Smooth muscle cell (in vitro differentiated cells): ENCODE data around the gene TSC2. TPM values are rescaled to one million over a fixed set of nuclear protein-coding genes. Genes with fewer than 3 reads are reported as not detected.

Experiments used
- DNase-seq: peaks from one replicate; lab custom pipeline; 2025; ENCODE audit not compliant: unreplicated experiment; lab: John Stamatoyannopoulos, UW
- H2AFZ ChIP-seq: fragments of 200-600 bp; sonication (generic); 2 replicates; pipeline ENCODE4 v1.6.0; 2016; ENCODE audit warnings: antibody characterized with exemption, low read depth, mild to moderate bottlenecking
- H3F3A ChIP-seq: fragments of 200-600 bp; sonication (generic); 2 replicates; pipeline ENCODE4 v1.6.0; 2017; ENCODE audit warnings: antibody characterized with exemption, low read depth
- H3K27ac ChIP-seq: fragments of 200-600 bp; sonication (generic); 2 replicates; pipeline ENCODE4 v1.5.1; 2016; ENCODE audit warnings: low read depth, mild to moderate bottlenecking
- H3K27me3 ChIP-seq: fragments of 200-600 bp; sonication (generic); 2 replicates; pipeline ENCODE4 v1.6.1; 2016; ENCODE audit warnings: low read depth, mild to moderate bottlenecking
- H3K36me3 ChIP-seq: fragments of 200-600 bp; sonication (generic); 2 replicates; pipeline ENCODE4 v1.5.1; 2016; ENCODE audit warnings: low read depth
- H3K4me1 ChIP-seq: fragments of 200-600 bp; sonication (generic); 2 replicates; pipeline ENCODE4 v1.5.1; 2016; ENCODE audit warnings: low read depth
- H3K4me2 ChIP-seq: fragments of 200-600 bp; sonication (generic); 2 replicates; pipeline ENCODE4 v1.6.0; 2016; ENCODE audit warnings: mild to moderate bottlenecking
- H3K4me3 ChIP-seq: fragments of 200-600 bp; sonication (generic); 2 replicates; pipeline ENCODE4 v1.5.1; 2016; ENCODE audit warnings: mild to moderate bottlenecking
- H3K79me2 ChIP-seq: fragments of 200-600 bp; sonication (generic); 2 replicates; pipeline ENCODE4 v1.6.0; 2016; ENCODE audit warnings: low read depth, mild to moderate bottlenecking
- H3K9ac ChIP-seq: fragments of 200-600 bp; sonication (generic); 2 replicates; pipeline ENCODE4 v1.6.0; 2016; ENCODE audit warnings: low read depth
- H3K9me3 ChIP-seq: fragments of 200-600 bp; sonication (generic); replicated peaks from 2 replicates; pipeline ENCODE4 v1.5.1; 2016; ENCODE audit warnings: low read depth
- H4K20me1 ChIP-seq: fragments of 200-600 bp; sonication (generic); 2 replicates; pipeline ENCODE4 v1.6.0; 2016; ENCODE audit warnings: low read depth
- WGBS: methylation state at CpG from one replicate; pipeline ENCODE4 v1.1.7; 2016; ENCODE audit warnings: low lambda C conversion rate; 5-methylcytosine and 5-hydroxymethylcytosine counted together
- polyA plus RNA-seq: library from polyadenylated mRNA; unstranded; fragments of >200 nt; fragmentation: Nextera tagmentation; extraction: Ambion mirVana; gene quantifications from 2 replicates; pipeline ENCODE4 v1.2.1, GENCODE V29; 2016
- total RNA-seq: library from RNA; depleted of rRNA; stranded (reverse); fragments of >200 nt; gene quantifications from 2 replicates; pipeline ENCODE4 v1.2.3, GENCODE V29; 2014
- TF ChIP-seq, protein P1 (sequence below): fragments of 200-600 bp; sonication (generic); IDR thresholded peaks from 2 replicates; pipeline ENCODE4 v1.5.1; 2017; ENCODE audit warnings: borderline replicate concordance, mild to moderate bottlenecking, antibody characterized with exemption; ENCODE audit not compliant: insufficient read depth, poor library complexity, severe bottlenecking

The TSC2 gene
- total and polyA plus RNA-seq, 2 experiments from 2014 or later = 64.5 to 74.7 TPM

DNA sequence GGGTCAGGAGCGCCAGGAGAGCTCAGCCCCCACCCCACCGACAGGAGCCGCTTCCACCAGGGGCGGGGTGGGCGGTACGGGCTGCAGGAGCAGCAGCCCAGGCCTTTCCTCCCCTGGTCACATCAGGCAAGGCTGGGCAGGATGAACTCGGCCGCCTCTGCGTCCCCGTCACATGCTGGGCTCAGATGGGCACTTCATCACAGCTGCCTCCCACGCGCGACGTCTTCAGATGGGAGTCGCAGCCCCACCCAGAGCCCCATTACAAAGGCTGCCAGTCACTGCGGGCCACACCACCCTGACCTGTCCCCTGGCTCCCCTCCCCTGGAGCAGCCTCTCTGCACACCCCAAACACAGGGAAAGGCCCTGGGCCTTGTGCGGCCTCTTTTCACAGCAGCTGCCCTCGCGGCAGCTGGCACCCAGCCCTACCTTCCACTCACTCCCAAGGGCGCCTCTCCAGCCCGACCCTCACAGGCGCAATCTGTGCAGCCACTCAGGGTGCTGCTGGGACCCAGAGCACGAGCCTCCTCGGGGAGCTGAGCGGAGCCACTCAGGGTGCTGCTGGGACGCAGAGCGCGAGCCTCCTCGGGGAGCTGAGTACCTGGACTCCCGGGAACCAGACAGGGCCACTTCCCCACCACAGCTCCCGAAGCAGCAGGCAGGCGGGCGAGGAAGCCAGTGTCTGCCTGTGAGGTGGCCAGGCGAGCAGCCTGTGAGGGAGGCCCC is 42.8 kb upstream of the TSC2 start:
- Histone ChIP-seq H4K20me1 (peaks cover 87% of the 10 kb centered on the region), H3K27me3 (no peaks in the 10 kb centered on the region), H3K4me2 (no peak overlapping the region), H3K9ac (no peak overlapping the region), H3K27ac (no peak overlapping the region), H3K9me3 (no peaks in the 10 kb centered on the region), H3K79me2 (peaks cover 66% of the 10 kb centered on the region), H3F3A (no peaks in the 10 kb centered on the region), H3K4me1 (peaks cover 21% of the 10 kb centered on the region), H2AFZ (no peak overlapping the region), H3K36me3 (no peaks in the 10 kb centered on the region), H3K4me3 (no peak overlapping the region)
- WGBS = 91% methylated on average over 30 of the region's 34 CpGs
- DNase-seq = no peak
- TF ChIP-seq, protein P1, sequence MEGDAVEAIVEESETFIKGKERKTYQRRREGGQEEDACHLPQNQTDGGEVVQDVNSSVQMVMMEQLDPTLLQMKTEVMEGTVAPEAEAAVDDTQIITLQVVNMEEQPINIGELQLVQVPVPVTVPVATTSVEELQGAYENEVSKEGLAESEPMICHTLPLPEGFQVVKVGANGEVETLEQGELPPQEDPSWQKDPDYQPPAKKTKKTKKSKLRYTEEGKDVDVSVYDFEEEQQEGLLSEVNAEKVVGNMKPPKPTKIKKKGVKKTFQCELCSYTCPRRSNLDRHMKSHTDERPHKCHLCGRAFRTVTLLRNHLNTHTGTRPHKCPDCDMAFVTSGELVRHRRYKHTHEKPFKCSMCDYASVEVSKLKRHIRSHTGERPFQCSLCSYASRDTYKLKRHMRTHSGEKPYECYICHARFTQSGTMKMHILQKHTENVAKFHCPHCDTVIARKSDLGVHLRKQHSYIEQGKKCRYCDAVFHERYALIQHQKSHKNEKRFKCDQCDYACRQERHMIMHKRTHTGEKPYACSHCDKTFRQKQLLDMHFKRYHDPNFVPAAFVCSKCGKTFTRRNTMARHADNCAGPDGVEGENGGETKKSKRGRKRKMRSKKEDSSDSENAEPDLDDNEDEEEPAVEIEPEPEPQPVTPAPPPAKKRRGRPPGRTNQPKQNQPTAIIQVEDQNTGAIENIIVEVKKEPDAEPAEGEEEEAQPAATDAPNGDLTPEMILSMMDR = no peak

DNA sequence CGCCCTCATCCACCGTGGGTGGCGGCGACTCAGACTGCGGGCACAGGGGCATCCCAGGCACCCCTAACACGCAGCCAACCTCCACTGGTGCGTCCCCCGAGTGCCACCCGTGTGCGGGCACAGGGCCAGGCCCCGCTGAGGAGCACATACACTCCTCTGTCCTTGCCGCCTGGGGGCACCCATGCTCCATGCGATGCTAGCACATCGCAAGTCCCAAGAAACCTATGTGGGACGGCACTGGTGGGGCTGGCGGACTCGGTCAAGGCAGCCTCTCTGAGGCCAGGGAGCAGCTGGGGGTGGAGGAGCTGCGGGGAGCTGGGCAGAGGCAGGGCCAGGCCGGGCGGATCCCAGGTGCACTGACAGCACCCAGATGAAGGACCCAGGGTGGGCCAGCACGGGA is 42.1 kb upstream of the TSC2 start:
- H3K9ac ChIP-seq = no peak overlapping the region

DNA sequence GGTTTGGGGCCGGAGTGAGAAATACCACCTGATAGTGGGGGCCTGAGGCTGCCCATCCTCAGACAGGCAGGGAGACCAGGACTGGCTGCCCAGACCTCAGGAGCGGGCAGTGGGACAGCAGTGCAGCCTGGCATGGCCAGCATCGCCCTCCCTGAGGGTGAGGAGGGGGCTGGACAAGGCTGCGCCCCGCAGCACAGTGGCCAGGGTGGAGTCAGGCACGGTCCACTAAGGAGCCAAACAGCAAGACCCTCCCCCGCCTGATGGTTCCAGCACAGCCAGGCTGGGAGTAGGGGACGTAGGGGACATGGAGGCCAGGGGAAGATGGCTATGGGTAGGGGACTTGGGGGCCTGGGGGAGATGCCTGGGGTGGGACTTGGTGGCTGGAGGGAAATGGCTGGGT is 41.5 kb upstream of the TSC2 start:
- Histone ChIP-seq H3K4me3 (no peak overlapping the region), H3K4me1 (peaks cover 27% of the 10 kb centered on the region), H3K9ac (no peak overlapping the region), H3K4me2 (no peak overlapping the region), H3K79me2 (peaks cover 66% of the 10 kb centered on the region), H2AFZ (no peak overlapping the region), H4K20me1 (peaks cover 76% of the 10 kb centered on the region), H3K9me3 (no peaks in the 10 kb centered on the region), H3K27ac (no peak overlapping the region), H3K27me3 (no peaks in the 10 kb centered on the region), H3K36me3 (no peaks in the 10 kb centered on the region), H3F3A (no peaks in the 10 kb centered on the region)
- TF ChIP-seq, protein P1 = no peak
- no peak for DNase-seq
- WGBS = 98% methylated on average over 7 of the region's 8 CpGs

More for the DNA sequence above, 42.1 kb upstream of the TSC2 start:
- Histone ChIP-seq H3K27ac (no peak overlapping the region), H3K36me3 (no peaks in the 10 kb centered on the region), H3K27me3 (no peaks in the 10 kb centered on the region), H3F3A (no peaks in the 10 kb centered on the region), H3K4me2 (no peak overlapping the region), H3K9me3 (no peaks in the 10 kb centered on the region), H4K20me1 (peaks cover 81% of the 10 kb centered on the region), H3K79me2 (peaks cover 66% of the 10 kb centered on the region), H3K4me3 (no peak overlapping the region), H3K4me1 (peaks cover 27% of the 10 kb centered on the region), H2AFZ (no peak overlapping the region)
- no peak for DNase-seq
- WGBS = 92% methylated on average over 21 of the region's 21 CpGs
- TF ChIP-seq, protein P1 = no peak
